ENCODE results near the gene ARID5A. TPM values are rescaled to one million over a fixed set of nuclear protein-coding genes. Genes with fewer than 3 reads are reported as not detected.

Gene ARID5A, protein sequence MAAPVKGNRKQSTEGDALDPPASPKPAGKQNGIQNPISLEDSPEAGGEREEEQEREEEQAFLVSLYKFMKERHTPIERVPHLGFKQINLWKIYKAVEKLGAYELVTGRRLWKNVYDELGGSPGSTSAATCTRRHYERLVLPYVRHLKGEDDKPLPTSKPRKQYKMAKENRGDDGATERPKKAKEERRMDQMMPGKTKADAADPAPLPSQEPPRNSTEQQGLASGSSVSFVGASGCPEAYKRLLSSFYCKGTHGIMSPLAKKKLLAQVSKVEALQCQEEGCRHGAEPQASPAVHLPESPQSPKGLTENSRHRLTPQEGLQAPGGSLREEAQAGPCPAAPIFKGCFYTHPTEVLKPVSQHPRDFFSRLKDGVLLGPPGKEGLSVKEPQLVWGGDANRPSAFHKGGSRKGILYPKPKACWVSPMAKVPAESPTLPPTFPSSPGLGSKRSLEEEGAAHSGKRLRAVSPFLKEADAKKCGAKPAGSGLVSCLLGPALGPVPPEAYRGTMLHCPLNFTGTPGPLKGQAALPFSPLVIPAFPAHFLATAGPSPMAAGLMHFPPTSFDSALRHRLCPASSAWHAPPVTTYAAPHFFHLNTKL
- total RNA-seq (2022) (9.3 and 11.7 TPM in 2 replicates), Bru-seq, nascent RNA (percentile 66 among the genes with signal in this experiment), BruChase-seq, experiment 1, labeled RNA remaining after a 6-hour chase (percentile 51 among the genes with signal in this experiment), BruChase-seq, experiment 2, labeled RNA remaining after a 2-hour chase (percentile 60 among the genes with signal in this experiment)
- long read RNA-seq, transcript ARID5A-201 (7 exons, 2,188 nt): major isoform, 9 of 23 reads
- long read RNA-seq, transcript ARID5A-202 (6 exons, 2,038 nt): minor isoform, 8 of 23 reads
- long read RNA-seq, partial matches to known transcripts: 0 of 23 reads
- long read RNA-seq, other reads (novel, unspliced or antisense): 5 of 23 reads

DNA sequence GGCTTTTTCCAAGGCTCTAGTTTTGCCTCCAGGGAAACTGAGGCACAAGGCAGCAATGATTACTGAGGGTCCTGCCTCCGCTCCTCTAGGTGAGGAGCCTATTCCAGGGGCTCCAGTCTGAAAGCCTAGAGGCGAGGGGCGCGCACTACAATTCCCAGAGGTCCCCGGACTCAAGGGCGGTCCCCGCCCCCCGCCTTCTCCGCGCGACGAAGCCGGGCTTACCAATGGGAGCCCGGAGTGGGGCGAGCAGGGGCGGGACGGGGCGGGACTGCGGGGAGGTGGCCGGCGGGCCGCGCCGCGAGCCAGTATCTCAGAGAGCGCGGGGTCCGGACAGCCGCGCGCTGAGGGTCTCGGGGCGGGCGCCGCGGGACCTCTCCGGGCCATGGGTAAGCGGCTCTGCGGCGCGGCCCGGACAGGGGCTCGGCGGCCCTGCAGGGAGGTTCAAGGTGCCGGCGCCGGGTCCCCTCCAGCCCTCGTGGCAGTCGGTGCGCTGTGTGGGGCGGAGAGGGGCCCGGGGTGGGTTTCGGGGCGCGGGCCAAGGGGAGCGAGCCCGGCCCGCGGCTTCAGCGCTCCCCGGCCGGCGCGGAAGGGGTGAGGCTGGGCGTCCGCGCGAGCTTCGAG is at the start of gene ARID5A:
TSS of gene ARID5A (plus strand) at position 308 of the 621 bp plus-strand sequence. CDS start at position 383, 75 bp downstream.
- peak; percentile 92 for DNase-seq
- intact Hi-C loops (cut with micrococcal nuclease; ENCODE audit: unreplicated experiment): no loop called here
- BruUV-seq (replicated peaks): no TSS peak
- Mint-ChIP-seq H3K27ac (ENCODE audit: unreplicated experiment) (no peak within 1 kb of the TSS), H3K9me3 (ENCODE audit: low read depth, unreplicated experiment) (no peaks in the 10 kb centered on the region), H3K36me3 (ENCODE audit: insufficient read depth, unreplicated experiment) (peaks cover 33% of the 10 kb centered on the region), H3K4me3 (ENCODE audit: low read depth, unreplicated experiment) (peak within 1 kb of the TSS; percentile 92), H3K27me3 (ENCODE audit: unreplicated experiment) (no peaks in the 10 kb centered on the region), H3K4me1 (ENCODE audit: low read depth, unreplicated experiment) (peaks cover 5% of the 10 kb centered on the region)
- CTCF ChIA-PET: no interaction called here
- TF ChIP-seq, protein P1, sequence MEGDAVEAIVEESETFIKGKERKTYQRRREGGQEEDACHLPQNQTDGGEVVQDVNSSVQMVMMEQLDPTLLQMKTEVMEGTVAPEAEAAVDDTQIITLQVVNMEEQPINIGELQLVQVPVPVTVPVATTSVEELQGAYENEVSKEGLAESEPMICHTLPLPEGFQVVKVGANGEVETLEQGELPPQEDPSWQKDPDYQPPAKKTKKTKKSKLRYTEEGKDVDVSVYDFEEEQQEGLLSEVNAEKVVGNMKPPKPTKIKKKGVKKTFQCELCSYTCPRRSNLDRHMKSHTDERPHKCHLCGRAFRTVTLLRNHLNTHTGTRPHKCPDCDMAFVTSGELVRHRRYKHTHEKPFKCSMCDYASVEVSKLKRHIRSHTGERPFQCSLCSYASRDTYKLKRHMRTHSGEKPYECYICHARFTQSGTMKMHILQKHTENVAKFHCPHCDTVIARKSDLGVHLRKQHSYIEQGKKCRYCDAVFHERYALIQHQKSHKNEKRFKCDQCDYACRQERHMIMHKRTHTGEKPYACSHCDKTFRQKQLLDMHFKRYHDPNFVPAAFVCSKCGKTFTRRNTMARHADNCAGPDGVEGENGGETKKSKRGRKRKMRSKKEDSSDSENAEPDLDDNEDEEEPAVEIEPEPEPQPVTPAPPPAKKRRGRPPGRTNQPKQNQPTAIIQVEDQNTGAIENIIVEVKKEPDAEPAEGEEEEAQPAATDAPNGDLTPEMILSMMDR (IDR thresholded peaks at IDR 0.05; ENCODE audit: unreplicated experiment): peak; percentile 73

DNA sequence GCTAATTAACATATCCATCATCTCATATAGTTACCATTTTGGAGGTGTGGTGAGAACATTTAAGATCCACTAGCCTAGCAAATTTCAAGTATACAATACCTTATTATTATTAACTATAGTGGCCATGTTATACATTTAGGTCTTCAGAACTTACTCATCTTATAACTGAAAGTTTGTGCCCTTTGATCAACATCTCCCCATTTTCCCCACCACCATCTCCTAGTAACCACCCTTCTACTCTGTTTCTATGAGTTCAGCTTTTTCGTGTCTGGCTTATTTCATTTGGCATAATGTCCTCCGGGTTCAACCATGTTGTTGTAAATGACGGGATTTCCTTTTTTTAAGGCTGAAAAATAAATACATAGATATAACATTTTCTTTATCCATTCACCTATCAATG is 47.3 kb upstream of the ARID5A start:
- TF ChIP-seq, protein P1 (IDR thresholded peaks at IDR 0.05; ENCODE audit: unreplicated experiment): no peak
- Mint-ChIP-seq H3K4me1 (ENCODE audit: low read depth, unreplicated experiment) (peaks cover 31% of the 10 kb centered on the region), H3K36me3 (ENCODE audit: insufficient read depth, unreplicated experiment) (no peaks in the 10 kb centered on the region), H3K27me3 (ENCODE audit: unreplicated experiment) (no peaks in the 10 kb centered on the region), H3K27ac (ENCODE audit: unreplicated experiment) (no peak overlapping the region), H3K4me3 (ENCODE audit: low read depth, unreplicated experiment) (no peak overlapping the region), H3K9me3 (ENCODE audit: low read depth, unreplicated experiment) (no peaks in the 10 kb centered on the region)
- intact Hi-C loops (cut with micrococcal nuclease; ENCODE audit: unreplicated experiment): loop anchor here (5.0 kb wide), 1 partner anchor 82 kb away; no protein-coding TSS in a partner anchor
- no peak for DNase-seq
- CTCF ChIA-PET: no interaction called here
- no TSS peak for BruUV-seq (replicated peaks)

DNA sequence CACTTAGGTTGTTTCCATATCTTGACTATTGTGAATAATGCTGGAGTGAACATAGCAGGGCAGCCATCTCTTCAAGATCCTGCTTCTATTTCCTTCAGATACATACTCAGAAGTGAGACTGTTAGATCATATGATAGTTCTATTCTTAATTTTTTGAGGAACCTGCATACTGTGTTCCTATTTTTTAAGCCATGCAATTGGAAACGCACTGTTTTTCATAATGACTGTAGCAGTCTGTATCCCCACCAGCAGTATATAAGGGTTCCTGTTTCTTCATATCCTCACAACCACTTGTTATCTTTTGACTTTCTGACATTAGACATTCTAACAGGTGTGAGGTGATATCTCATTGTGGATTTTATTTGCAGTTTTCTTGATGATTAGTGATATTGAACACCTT is 46.9 kb upstream of the ARID5A start:
- no TSS peak for BruUV-seq (replicated peaks)
- no peak overlapping the region for H3K27ac Mint-ChIP-seq (ENCODE audit: unreplicated experiment)
- intact Hi-C loops (cut with micrococcal nuclease; ENCODE audit: unreplicated experiment): loop anchor here (5.0 kb wide), 1 partner anchor 82 kb away; no protein-coding TSS in a partner anchor

More for the DNA sequence above, 46.9 kb upstream of the ARID5A start:
- H3K9me3 Mint-ChIP-seq (ENCODE audit: low read depth, unreplicated experiment): no peaks in the 10 kb centered on the region
- TF ChIP-seq, protein P1 (IDR thresholded peaks at IDR 0.05; ENCODE audit: unreplicated experiment): no peak
- H3K4me1 Mint-ChIP-seq (ENCODE audit: low read depth, unreplicated experiment): peaks cover 31% of the 10 kb centered on the region
- H3K27me3 Mint-ChIP-seq (ENCODE audit: unreplicated experiment): no peaks in the 10 kb centered on the region
- H3K36me3 Mint-ChIP-seq (ENCODE audit: insufficient read depth, unreplicated experiment): no peaks in the 10 kb centered on the region
- no peak overlapping the region for H3K4me3 Mint-ChIP-seq (ENCODE audit: low read depth, unreplicated experiment)
- CTCF ChIA-PET: no interaction called here
- no peak for DNase-seq

All from Calu3 (cell line).